ENCODE data around the gene USP33. TPM values are rescaled to one million over a fixed set of nuclear protein-coding genes. Genes with fewer than 3 reads are reported as not detected.

The USP33 gene
- polyA plus RNA-seq, 1 of the 3 experiments (the other 2 are of a cell fraction), result 26.3 TPM

DNA sequence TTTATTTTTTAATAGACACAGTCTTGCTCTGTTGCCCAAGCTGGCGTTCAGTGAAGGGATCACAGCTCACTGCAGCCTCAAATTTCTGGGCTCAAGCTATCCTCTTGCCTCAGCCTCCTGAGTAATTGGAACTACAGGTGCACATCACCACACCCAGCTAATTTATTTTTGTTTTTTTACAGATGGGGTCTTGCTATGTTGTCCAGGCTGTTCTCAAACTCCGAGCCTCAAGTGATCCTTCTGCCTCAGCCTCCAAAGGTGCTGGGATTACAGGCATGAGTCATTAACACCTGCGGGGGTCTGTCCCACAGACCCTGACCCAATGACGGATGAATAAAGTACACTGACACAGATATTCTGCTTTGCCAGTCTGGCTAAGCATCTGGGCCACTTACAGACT, 43.6 kb downstream of the USP33 start:
- no peak overlapping the region for H3K27ac ChIP-seq (ENCODE audit: low read depth in 2 of 2, low read length in 1 of 2)

DNA sequence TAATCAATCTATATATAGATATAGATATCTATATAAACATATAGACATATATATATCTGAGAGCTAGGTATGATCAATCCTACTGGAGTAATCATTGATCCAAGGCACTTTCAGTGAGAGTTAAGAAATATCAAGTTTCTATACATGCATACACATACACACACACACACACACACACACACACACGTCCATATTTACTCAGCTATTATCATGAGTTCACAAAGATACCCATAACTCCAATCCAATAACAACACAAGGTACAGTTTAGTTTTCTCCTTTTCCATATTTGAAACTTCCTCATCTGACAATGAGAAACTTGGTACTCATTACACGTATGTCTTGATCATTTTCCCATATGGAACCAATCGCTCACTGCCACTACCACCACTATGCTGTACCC, 49.9 kb downstream of the USP33 start:
- Histone ChIP-seq H3F3A (replicated peaks; ENCODE audit: insufficient read depth) (no peaks in the 10 kb centered on the region), H3K36me3 (replicated peaks in 1 of 2; ENCODE audit: control insufficient read depth in 1 of 2, insufficient read depth in 2 of 2, low read length in 1 of 2) (peaks cover 59 to 86% of the 10 kb centered on the region in 2 experiments), H3K27me3 (ENCODE audit: insufficient read depth) (no peaks in the 10 kb centered on the region), H3K4me2 (no peak overlapping the region), H3K4me3 (ENCODE audit: low read depth in 2 of 2, low read length in 1 of 2) (no peak overlapping the region), H4K20me1 (ENCODE audit: insufficient read depth) (no peaks in the 10 kb centered on the region), H3K4me1 (ENCODE audit: control insufficient read depth in 1 of 2, insufficient read depth in 2 of 2, low read depth in 1 of 2, low read length in 1 of 2) (no peaks in the 10 kb centered on the region; a peak in 1 of 4 replicates), H3K9me2 (no peaks in the 10 kb centered on the region), H3K9ac (no peak overlapping the region), H3K79me2 (ENCODE audit: insufficient read depth) (no peaks in the 10 kb centered on the region), H2AFZ (ENCODE audit: low read depth) (no peak overlapping the region), H3K27ac (ENCODE audit: low read depth in 2 of 2, low read length in 1 of 2) (no peak overlapping the region), H3K9me3 (no peaks in the 10 kb centered on the region)
- no peak for DNase-seq
- WGBS (ENCODE audit: low lambda C conversion rate), result 99% methylated on average over 3 of the region's 3 CpGs
- ChIA-PET POLR2A (no interaction called here), CTCF (no interaction called here)
- TF ChIP-seq CHD2 (IDR thresholded peaks at IDR 0.05; ENCODE audit: low read length, partially characterized antibody) (no peak), TCF12 (IDR thresholded peaks at IDR 0.05) (no peak), FOXM1 (IDR thresholded peaks at IDR 0.05; ENCODE audit: low read depth) (no peak), RFX5 (IDR thresholded peaks at IDR 0.05; ENCODE audit: low read length) (no peak), MXI1 (IDR thresholded peaks at IDR 0.05; ENCODE audit: low read depth, low read length) (no peak), GATA2 (CRISPR knock-in tag; IDR thresholded peaks at IDR 0.05) (no peak), RAD21 (IDR thresholded peaks at IDR 0.05; ENCODE audit: low read length) (no peak)
- TF ChIP-seq, protein P1, sequence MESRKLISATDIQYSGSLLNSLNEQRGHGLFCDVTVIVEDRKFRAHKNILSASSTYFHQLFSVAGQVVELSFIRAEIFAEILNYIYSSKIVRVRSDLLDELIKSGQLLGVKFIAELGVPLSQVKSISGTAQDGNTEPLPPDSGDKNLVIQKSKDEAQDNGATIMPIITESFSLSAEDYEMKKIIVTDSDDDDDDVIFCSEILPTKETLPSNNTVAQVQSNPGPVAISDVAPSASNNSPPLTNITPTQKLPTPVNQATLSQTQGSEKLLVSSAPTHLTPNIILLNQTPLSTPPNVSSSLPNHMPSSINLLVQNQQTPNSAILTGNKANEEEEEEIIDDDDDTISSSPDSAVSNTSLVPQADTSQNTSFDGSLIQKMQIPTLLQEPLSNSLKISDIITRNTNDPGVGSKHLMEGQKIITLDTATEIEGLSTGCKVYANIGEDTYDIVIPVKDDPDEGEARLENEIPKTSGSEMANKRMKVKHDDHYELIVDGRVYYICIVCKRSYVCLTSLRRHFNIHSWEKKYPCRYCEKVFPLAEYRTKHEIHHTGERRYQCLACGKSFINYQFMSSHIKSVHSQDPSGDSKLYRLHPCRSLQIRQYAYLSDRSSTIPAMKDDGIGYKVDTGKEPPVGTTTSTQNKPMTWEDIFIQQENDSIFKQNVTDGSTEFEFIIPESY (IDR thresholded peaks at IDR 0.05; ENCODE audit: borderline replicate concordance, low read depth), result no peak
- TF ChIP-seq, protein P2, sequence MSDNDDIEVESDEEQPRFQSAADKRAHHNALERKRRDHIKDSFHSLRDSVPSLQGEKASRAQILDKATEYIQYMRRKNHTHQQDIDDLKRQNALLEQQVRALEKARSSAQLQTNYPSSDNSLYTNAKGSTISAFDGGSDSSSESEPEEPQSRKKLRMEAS (IDR thresholded peaks at IDR 0.05; ENCODE audit: low read depth), result no peak
- TF ChIP-seq, protein P3, sequence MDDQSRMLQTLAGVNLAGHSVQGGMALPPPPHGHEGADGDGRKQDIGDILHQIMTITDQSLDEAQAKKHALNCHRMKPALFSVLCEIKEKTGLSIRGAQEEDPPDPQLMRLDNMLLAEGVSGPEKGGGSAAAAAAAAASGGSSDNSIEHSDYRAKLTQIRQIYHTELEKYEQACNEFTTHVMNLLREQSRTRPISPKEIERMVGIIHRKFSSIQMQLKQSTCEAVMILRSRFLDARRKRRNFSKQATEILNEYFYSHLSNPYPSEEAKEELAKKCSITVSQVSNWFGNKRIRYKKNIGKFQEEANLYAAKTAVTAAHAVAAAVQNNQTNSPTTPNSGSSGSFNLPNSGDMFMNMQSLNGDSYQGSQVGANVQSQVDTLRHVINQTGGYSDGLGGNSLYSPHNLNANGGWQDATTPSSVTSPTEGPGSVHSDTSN (IDR thresholded peaks at IDR 0.05), result no peak
- TF ChIP-seq, protein P4, sequence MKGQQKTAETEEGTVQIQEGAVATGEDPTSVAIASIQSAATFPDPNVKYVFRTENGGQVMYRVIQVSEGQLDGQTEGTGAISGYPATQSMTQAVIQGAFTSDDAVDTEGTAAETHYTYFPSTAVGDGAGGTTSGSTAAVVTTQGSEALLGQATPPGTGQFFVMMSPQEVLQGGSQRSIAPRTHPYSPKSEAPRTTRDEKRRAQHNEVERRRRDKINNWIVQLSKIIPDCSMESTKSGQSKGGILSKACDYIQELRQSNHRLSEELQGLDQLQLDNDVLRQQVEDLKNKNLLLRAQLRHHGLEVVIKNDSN (IDR thresholded peaks at IDR 0.05; ENCODE audit: borderline replicate concordance, low read depth), result no peak

More for the DNA sequence above, 43.6 kb downstream of the USP33 start:
- Histone ChIP-seq H3K4me3 (ENCODE audit: low read depth in 2 of 2, low read length in 1 of 2) (no peak overlapping the region), H3K4me1 (ENCODE audit: control insufficient read depth in 1 of 2, insufficient read depth in 2 of 2, low read depth in 1 of 2, low read length in 1 of 2) (no peaks in the 10 kb centered on the region), H3K9me3 (no peaks in the 10 kb centered on the region), H3K9me2 (no peaks in the 10 kb centered on the region), H3K4me2 (no peak overlapping the region), H3K27me3 (ENCODE audit: insufficient read depth) (no peaks in the 10 kb centered on the region), H3K36me3 (replicated peaks in 1 of 2; ENCODE audit: control insufficient read depth in 1 of 2, insufficient read depth in 2 of 2, low read length in 1 of 2) (peaks cover 40 to 70% of the 10 kb centered on the region in 2 experiments), H2AFZ (ENCODE audit: low read depth) (no peak overlapping the region), H3K9ac (no peak overlapping the region), H4K20me1 (ENCODE audit: insufficient read depth) (no peaks in the 10 kb centered on the region), H3K79me2 (ENCODE audit: insufficient read depth) (no peaks in the 10 kb centered on the region), H3F3A (replicated peaks; ENCODE audit: insufficient read depth) (no peaks in the 10 kb centered on the region)
- ChIA-PET CTCF (no interaction called here), POLR2A (no interaction called here)
- no peak for DNase-seq
- TF ChIP-seq MEF2A (IDR thresholded peaks at IDR 0.05; ENCODE audit: borderline replicate concordance, low read depth) (no peak), RXRA (IDR thresholded peaks at IDR 0.05; ENCODE audit: borderline replicate concordance, low read depth) (no peak), YY1 (IDR thresholded peaks at IDR 0.05; ENCODE audit: low read depth) (no peak), TCF12 (IDR thresholded peaks at IDR 0.05) (no peak), RAD21 (IDR thresholded peaks at IDR 0.05; ENCODE audit: low read length) (no peak), NFIC (IDR thresholded peaks at IDR 0.05; ENCODE audit: borderline replicate concordance) (no peak), GATA2 (CRISPR knock-in tag; IDR thresholded peaks at IDR 0.05) (no peak), SMC3 (IDR thresholded peaks at IDR 0.05; ENCODE audit: low read depth, low read length) (no peak), EP300 (IDR thresholded peaks at IDR 0.05; ENCODE audit: borderline replicate concordance in 1 of 2, low read depth in 1 of 2, low read length in 1 of 2) (no peak), TEAD4 (IDR thresholded peaks at IDR 0.05; ENCODE audit: borderline replicate concordance, insufficient read depth) (no peak), ELF1 (IDR thresholded peaks at IDR 0.05) (no peak), EZH2phosphoT487 (IDR thresholded peaks at IDR 0.05; ENCODE audit: borderline replicate concordance, low read depth) (no peak), POLR2AphosphoS5 (IDR thresholded peaks at IDR 0.05; ENCODE audit: low read depth, low read length) (no peak), JUND (IDR thresholded peaks at IDR 0.05) (no peak)
- TF ChIP-seq, protein P5, sequence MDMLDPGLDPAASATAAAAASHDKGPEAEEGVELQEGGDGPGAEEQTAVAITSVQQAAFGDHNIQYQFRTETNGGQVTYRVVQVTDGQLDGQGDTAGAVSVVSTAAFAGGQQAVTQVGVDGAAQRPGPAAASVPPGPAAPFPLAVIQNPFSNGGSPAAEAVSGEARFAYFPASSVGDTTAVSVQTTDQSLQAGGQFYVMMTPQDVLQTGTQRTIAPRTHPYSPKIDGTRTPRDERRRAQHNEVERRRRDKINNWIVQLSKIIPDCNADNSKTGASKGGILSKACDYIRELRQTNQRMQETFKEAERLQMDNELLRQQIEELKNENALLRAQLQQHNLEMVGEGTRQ (IDR thresholded peaks at IDR 0.05; ENCODE audit: borderline replicate concordance, low read depth, low read length), result no peak
- TF ChIP-seq, protein P4 (IDR thresholded peaks at IDR 0.05; ENCODE audit: borderline replicate concordance, low read depth), result no peak
- TF ChIP-seq, protein P1 (IDR thresholded peaks at IDR 0.05; ENCODE audit: borderline replicate concordance, low read depth), result no peak
- WGBS (ENCODE audit: low lambda C conversion rate), result 92% methylated on average over 4 of the region's 4 CpGs

Measured in SK-N-SH (cell line).